KOPT-K1 (cell line): ENCODE data around the gene CLN5.
"Not testable (repeated sequence)": the region's sequence is repeated elsewhere in the genome, so short reads cannot be mapped to it uniquely, and the experiment has no call there.

Experiments
- H3K27ac ChIP-seq: fragments of 200-600 bp; sonication (generic); 2 replicates; pipeline ENCODE4 v1.5.1; 2016; ENCODE audit warnings: antibody characterized with exemption, mild to moderate bottlenecking, low read depth, low read length; ENCODE audit not compliant: poor library complexity, severe bottlenecking
- H3K36me3 ChIP-seq: fragments of 200-600 bp; sonication (generic); 2 replicates; pipeline ENCODE4 v1.5.1; 2017; ENCODE audit warnings: antibody characterized with exemption, mild to moderate bottlenecking, low read length, moderate library complexity; ENCODE audit not compliant: insufficient read depth
- H3K9me3 ChIP-seq: fragments of 200-600 bp; sonication (generic); 2 replicates; pipeline ENCODE4 v1.5.1; 2017; ENCODE audit warnings: antibody characterized with exemption, low read length, mild to moderate bottlenecking; ENCODE audit not compliant: insufficient read depth, poor library complexity, severe bottlenecking

Gene CLN5

DNA sequence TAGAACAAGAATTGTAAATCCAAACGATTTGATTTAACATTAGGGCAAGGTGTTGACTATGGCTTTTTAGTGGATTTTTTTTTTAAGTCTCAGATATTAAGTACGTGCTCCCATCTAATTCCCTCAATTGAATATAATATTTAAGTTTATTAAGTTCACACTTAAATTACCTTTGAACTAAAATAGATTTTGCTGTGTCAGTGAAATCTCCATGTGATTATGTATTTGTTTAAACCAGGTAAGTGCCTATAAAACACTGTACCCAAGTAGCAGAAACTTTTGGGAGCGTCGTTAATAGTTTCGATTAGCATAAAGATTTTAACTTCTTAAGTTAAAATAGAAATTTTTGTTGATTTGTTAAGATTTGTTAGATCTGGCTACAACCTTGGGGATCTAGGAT, 1.6 kb downstream of the CLN5 start:
- Histone ChIP-seq H3K36me3 (peaks cover 36% of the 10 kb centered on the region), H3K27ac (no peak overlapping the region)

DNA sequence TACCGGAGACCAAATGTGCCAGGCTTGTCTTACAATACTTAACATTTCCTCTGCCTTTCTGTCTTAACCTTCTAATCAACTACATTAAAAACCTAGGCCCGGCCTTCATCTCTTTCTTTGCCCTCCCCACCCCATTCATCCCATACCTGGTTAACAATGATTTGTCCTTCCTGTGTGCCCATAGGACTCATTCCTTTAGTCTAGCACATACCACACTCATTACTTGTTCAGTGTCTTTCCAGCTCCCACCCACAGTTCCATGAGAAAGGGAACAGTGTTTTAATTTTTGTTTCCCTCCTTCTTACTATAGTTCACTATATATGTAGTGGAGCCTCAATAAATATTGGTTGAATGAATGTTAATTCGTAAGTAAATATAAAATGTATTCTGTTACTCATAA, 2.4 kb downstream of the CLN5 start:
- Histone ChIP-seq H3K36me3 (peaks cover 44% of the 10 kb centered on the region), H3K27ac (no peak overlapping the region)

More for the DNA sequence above, 1.6 kb downstream of the CLN5 start:
- H3K9me3 ChIP-seq: no peaks in the 10 kb centered on the region

GRCh38 chr13:77000475-77000874, 8.6 kb downstream of the CLN5 start:
- Histone ChIP-seq H3K9me3 (no peaks in the 10 kb centered on the region), H3K27ac (no peak overlapping the region), H3K36me3 (peaks cover 94% of the 10 kb centered on the region)

More for the DNA sequence above, 2.4 kb downstream of the CLN5 start:
- H3K9me3 ChIP-seq: no peaks in the 10 kb centered on the region

DNA sequence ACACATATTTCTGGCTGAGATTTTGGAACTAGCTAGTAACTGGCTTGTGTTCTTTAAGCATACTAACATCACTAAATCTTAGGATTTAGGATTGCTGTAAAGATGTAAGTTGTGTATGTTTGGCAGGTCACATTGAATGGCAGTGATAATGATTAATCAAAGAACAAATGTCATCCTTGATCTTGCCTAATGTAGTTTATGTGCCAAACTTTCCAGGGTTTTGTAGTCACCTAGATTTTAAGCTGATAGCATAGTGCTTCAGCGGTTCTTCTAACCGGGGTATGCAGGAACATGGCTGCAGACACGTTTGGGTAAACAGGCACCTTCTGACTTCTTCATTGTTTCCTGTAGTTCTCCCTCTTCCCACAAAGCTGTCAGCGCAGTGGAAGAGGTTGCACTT, 9.7 kb downstream of the CLN5 start:
- H3K27ac ChIP-seq: no peak overlapping the region
- H3K9me3 ChIP-seq: no peaks in the 10 kb centered on the region
- peaks cover 95% of the 10 kb centered on the region for H3K36me3 ChIP-seq

DNA sequence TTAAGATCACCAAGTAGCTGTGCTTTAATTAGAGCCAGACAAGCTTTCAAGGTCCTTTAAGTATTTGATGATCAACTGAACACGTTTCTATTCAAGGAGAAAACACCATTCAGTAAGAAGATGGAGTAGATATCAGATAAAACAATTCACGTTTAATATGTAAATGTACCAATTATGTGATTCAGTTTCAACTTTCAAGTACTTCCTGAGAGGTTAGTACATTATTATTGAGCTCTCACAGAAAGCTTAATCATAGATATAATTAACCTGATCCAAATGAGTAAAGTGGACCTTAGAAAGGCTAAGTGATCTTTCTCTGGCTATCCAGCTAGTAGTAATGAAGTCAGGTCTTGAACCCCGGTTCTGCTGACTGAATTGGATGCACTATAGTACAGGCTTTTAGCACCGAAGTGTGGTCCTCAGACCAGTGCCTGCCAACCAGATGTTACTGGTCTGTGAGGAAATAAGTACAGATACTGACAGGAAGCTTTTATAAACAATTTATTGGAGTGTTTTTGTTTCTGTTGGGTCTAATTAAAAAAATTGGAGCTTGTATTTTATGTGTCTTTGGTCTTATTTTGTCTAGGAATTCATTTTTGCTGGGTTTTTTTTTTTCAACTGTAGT, 10.2 kb downstream of the CLN5 start:
- no peak overlapping the region for H3K27ac ChIP-seq
- peaks cover 95% of the 10 kb centered on the region for H3K36me3 ChIP-seq
- no peaks in the 10 kb centered on the region for H3K9me3 ChIP-seq

GRCh38 chr13:77002590-77003190, 10.8 kb downstream of the CLN5 start:
- Histone ChIP-seq H3K27ac (no peak overlapping the region), H3K9me3 (no peaks in the 10 kb centered on the region), H3K36me3 (peaks cover 96% of the 10 kb centered on the region)

DNA sequence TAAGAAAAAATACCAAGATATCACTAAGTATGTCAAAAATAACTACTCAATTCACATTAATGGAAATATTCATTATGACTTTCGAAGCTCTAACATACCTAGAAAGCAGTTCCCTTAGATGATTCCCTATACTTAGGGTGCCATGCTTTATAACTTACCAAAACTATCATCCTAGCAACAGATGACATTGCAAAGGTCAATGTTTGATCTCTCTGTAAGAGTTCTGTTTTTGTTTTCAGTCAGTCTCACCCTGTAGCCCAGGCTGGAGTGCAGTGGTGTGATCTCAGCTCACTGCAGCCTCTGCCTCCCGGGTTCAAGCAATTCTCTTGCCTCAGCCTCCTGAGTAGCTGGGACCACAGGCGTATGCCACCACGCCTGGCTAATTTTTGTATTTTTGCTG, 16.5 kb downstream of the CLN5 start:
- peaks cover 98% of the 10 kb centered on the region for H3K36me3 ChIP-seq
- H3K9me3 ChIP-seq, H3K27ac ChIP-seq: not testable (repeated sequence)

GRCh38 chr13:77009011-77009410, 17.1 kb downstream of the CLN5 start:
- H3K27ac ChIP-seq: no peak overlapping the region
- H3K9me3 ChIP-seq: no peaks in the 10 kb centered on the region
- peaks cover 98% of the 10 kb centered on the region for H3K36me3 ChIP-seq

DNA sequence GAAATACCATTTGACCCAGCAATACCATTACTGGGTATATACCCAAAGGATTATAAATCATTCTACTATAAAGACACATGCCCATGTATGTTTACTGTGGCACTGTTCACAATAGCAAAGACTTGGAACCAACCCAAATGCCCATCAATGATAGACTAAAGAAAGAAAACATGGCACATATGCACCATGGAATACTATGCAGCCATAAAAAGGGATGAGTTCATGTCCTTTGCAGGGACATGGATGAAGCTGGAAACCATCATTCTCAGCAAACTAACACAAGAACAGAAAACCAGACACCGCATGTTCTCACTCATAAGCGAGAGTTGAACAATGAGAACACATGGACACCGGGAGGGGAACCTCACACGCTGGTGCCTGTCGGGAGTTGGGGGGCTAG, 17.8 kb downstream of the CLN5 start:
- not testable (repeated sequence) for H3K27ac ChIP-seq, H3K9me3 ChIP-seq
- peaks cover 98% of the 10 kb centered on the region for H3K36me3 ChIP-seq

- H3K36me3 ChIP-seq: peaks cover 100% of the 10 kb centered on the region
- H3K9me3 ChIP-seq: no peaks in the 10 kb centered on the region
- H3K27ac ChIP-seq: no peak overlapping the region
These were observed 22.1 kb downstream of the CLN5 start for GRCh38 chr13:77013853-77014542.

DNA sequence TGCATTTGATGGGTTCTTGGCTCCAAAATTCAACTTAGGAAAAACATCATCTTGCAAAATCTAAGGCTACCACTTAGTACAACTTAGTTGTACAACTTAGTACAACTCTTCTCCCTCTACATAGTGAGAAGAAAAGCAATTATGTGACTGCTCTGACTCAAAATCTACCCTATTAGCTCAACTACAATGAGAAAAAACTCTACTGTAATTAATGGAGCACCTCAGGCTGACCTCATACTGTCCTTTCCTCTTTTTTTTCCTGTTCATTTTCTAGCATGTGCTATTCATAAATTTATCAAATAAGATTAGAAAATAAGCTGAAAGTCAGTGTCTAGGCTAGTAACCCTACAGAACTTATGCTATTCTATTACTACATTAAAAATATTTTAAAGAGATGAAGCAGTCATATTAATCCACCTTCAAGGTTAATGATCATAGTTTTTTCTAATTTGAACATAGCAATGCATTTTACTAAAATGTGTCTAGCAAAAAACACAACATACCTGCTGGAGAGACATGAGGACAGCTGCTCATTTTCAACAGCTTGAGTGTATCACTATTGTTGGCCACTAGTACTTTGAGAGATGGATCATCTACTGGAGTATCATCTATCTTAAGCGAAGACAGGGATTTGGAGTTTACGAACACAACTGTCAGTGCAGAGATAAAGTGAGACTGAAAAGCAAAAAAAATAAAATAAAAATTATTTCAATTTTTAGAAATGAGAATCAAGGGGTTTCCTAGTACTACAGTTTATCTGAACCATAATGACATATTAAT, 23.2 kb downstream of the CLN5 start:
- Histone ChIP-seq H3K9me3 (no peaks in the 10 kb centered on the region), H3K36me3 (peaks cover 100% of the 10 kb centered on the region), H3K27ac (no peak overlapping the region)

- H3K36me3 ChIP-seq: peaks cover 100% of the 10 kb centered on the region
These were observed 24.5 kb downstream of the CLN5 start for GRCh38 chr13:77016251-77016812.

DNA sequence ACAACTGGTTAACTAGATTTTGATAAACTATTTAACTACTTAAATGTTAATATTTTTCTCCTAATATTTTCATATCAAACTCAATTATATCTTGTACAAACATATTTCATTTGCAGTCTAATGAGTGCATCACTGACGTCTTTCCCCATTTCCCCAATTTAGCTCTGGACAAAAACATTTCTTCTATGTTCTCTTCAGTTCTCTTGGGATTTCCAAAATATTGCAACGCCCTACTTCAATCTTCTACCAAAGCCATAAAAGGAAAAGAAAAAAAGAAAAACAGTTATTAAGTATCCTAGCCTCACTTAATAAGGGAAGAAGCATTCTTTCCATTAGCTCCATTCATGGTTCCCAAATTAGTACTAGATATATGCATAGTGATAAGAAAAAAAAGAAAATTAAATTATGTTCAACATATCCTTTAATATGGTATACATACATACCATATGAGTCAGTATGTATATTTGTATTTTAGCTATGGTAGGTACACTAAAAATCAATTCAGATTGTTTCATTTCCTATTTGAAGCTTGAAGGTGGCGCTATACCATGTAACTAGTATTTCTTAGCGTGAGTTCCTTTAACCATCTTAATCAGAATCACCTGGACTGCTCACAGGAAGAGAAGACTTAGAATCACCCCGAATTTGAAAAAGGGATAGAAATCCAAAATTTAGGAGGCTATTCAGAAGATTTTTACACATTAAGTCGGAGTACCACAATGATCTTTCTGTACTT, 25.2 kb downstream of the CLN5 start:
- Histone ChIP-seq H3K36me3 (peaks cover 100% of the 10 kb centered on the region), H3K27ac (no peak overlapping the region), H3K9me3 (no peaks in the 10 kb centered on the region)

More at GRCh38 chr13:77016251-77016812, 24.5 kb downstream of the CLN5 start:
- Histone ChIP-seq H3K9me3 (no peaks in the 10 kb centered on the region), H3K27ac (no peak overlapping the region)

DNA sequence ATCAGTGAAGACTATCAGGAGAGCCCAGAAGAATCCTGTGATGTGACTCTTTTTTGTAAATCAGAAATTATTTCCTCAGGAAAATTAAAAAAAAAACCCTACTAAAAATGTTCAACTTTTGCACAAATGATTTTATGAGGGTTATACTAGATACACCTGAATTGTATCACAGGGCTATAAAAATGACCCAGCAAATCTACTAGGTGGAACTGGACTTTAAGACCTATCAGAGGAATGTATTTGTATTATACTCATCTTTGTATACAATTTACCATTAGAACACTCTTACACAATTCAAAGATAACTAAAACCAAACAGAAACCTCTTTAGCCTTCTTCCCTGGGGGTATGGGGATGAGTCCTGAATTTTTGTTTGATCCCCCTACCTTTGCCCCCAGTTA, 27.9 kb downstream of the CLN5 start:
- peaks cover 92% of the 10 kb centered on the region for H3K36me3 ChIP-seq
- H3K27ac ChIP-seq: no peak overlapping the region
- H3K9me3 ChIP-seq: no peaks in the 10 kb centered on the region
